ENCODE data around the gene CTXND2.

DNA sequence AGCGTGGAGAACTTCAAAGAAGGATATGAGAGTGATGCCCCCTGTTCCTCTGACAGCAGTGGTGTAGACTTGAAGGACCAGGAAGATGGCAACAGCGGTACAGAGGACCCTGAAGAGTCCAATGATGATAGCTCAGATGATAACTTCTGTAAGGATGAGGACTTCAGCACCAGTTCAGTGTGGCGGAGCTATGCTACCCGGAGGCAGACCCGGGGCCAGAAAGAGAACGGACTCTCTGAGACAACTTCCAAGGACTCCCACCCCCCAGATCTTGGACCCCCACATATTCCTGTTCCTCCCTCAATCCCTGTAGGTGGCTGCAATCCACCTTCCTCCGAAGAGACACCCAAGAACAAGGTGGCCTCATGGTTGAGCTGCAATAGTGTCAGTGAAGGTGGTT lies 73.7 kb downstream of the CTXND2 start:
- TF ChIP-seq PHB2 (IDR thresholded peaks at IDR 0.05; ENCODE audit: partially characterized antibody): no peak
- TF ChIP-seq ZBTB21 (CRISPR knock-in tag; IDR thresholded peaks at IDR 0.05): no peak
- TF ChIP-seq AFF4 (CRISPR knock-in tag; IDR thresholded peaks at IDR 0.05): no peak
- no peak for TF ChIP-seq NBN (conservative IDR thresholded peaks at IDR 0.05)
- no peak for TF ChIP-seq ZNF781 (CRISPR knock-in tag; IDR thresholded peaks at IDR 0.05; ENCODE audit: borderline replicate concordance, not compliant biosample characterization)
- TF ChIP-seq ATF3 (CRISPR knock-in tag; IDR thresholded peaks at IDR 0.05): no peak
- no peak for TF ChIP-seq TCF7 (IDR thresholded peaks at IDR 0.05; ENCODE audit: low read depth)
- no peak for TF ChIP-seq TRIM24 (CRISPR knock-in tag; IDR thresholded peaks at IDR 0.05)
- TF ChIP-seq ZBTB42 (CRISPR knock-in tag; IDR thresholded peaks at IDR 0.05): no peak
